ENCODE results near the gene MZB1. TPM values are rescaled to one million over a fixed set of nuclear protein-coding genes. Genes with fewer than 3 reads are reported as not detected.

MZB1 gene
- total RNA-seq, 1 donor from 2014 or later: 5.2 TPM

DNA sequence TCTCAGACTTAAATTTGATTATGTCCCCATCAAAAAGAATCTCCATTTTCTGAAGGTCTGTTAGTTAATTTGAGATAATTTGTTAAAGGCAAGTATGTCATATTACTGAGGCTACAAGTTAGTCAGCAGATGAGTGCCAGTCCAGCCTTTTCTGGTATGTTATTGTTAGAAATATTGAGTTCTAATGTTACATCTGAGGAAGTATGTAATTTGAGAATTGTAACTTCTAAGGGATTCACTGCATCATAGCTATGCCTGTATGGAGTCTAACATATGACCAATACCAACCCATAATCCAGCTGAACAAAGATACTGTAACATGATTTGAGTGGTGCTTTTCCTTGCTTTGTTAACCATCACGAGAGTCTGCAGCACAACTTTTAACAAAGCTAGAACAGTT is 20.5 kb downstream of the MZB1 start:
- no peak for ATAC-seq
- Histone ChIP-seq H3K4me3 (no peak overlapping the region), H3K4me1 (no peaks in the 10 kb centered on the region), H3K9me3 (no peaks in the 10 kb centered on the region), H3K27ac (no peak overlapping the region), H3K36me3 (peaks cover 82% of the 10 kb centered on the region), H3K27me3 (no peaks in the 10 kb centered on the region)
- TF ChIP-seq, protein P1, sequence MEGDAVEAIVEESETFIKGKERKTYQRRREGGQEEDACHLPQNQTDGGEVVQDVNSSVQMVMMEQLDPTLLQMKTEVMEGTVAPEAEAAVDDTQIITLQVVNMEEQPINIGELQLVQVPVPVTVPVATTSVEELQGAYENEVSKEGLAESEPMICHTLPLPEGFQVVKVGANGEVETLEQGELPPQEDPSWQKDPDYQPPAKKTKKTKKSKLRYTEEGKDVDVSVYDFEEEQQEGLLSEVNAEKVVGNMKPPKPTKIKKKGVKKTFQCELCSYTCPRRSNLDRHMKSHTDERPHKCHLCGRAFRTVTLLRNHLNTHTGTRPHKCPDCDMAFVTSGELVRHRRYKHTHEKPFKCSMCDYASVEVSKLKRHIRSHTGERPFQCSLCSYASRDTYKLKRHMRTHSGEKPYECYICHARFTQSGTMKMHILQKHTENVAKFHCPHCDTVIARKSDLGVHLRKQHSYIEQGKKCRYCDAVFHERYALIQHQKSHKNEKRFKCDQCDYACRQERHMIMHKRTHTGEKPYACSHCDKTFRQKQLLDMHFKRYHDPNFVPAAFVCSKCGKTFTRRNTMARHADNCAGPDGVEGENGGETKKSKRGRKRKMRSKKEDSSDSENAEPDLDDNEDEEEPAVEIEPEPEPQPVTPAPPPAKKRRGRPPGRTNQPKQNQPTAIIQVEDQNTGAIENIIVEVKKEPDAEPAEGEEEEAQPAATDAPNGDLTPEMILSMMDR (IDR thresholded peaks at IDR 0.05): no peak
- DNase-seq: no peak
- intact Hi-C loops (cut with DNase I): no loop called here

- Histone ChIP-seq H3K27ac (no peak overlapping the region), H3K9me3 (no peaks in the 10 kb centered on the region), H3K4me1 (no peaks in the 10 kb centered on the region), H3K27me3 (no peaks in the 10 kb centered on the region), H3K4me3 (no peak overlapping the region), H3K36me3 (peaks cover 87% of the 10 kb centered on the region)
- DNase-seq: no peak
- intact Hi-C loops (cut with DNase I): no loop called here
- ATAC-seq: no peak
- TF ChIP-seq, protein P1 (IDR thresholded peaks at IDR 0.05): no peak
Observed at GRCh38 chr5:139368613-139369012, 21.1 kb downstream of the MZB1 start.

GRCh38 chr5:139364466-139364865 is 25.2 kb downstream of the MZB1 start:
- DNase-seq (no peak), ATAC-seq (no peak)
- intact Hi-C loops (cut with DNase I): no loop called here
- peaks cover 61% of the 10 kb centered on the region for H3K36me3 ChIP-seq
- no peak overlapping the region for H3K4me3 ChIP-seq
- TF ChIP-seq, protein P1 (IDR thresholded peaks at IDR 0.05): no peak
- H3K27ac ChIP-seq: no peak overlapping the region
- H3K27me3 ChIP-seq: no peaks in the 10 kb centered on the region
- no peaks in the 10 kb centered on the region for H3K9me3 ChIP-seq
- H3K4me1 ChIP-seq: no peaks in the 10 kb centered on the region

- no peaks in the 10 kb centered on the region for H3K27me3 ChIP-seq
- H3K4me3 ChIP-seq: no peak overlapping the region
- TF ChIP-seq, protein P1 (IDR thresholded peaks at IDR 0.05): no peak
- DNase-seq (no peak), ATAC-seq (no peak)
- H3K9me3 ChIP-seq: no peaks in the 10 kb centered on the region
- no peaks in the 10 kb centered on the region for H3K4me1 ChIP-seq
- intact Hi-C loops (cut with DNase I): no loop called here
- peaks cover 56% of the 10 kb centered on the region for H3K36me3 ChIP-seq
- H3K27ac ChIP-seq: no peak overlapping the region
Observed at GRCh38 chr5:139363937-139364336, 25.8 kb downstream of the MZB1 start.

DNA sequence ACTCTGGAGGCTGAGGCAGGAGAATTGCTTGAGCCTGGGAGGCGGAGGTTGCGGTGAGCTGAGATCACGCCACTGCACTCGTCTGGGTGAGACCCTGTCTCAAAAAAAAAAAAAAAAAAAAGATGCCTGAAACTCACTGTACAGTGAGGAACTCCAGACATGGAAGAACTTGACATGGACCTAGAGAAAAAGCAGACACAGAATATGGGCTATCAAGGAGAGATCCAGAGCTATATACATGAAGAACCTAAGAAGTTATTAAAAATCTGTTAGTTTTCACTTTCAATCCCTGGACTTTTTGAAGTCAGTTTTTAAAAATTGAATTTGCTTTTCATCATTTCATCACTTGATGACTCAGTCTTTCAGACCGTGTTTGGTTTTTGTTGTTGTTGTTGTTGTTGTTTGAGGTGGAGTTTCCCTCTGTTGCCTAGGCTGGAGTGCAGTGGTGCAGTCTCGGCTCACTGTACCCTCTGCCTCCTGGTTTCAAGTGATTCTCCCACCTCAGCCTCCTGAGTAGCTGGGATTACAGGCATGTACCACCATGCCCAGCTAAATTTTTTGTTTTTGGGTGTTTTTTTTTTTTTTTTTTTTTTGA is 27.8 kb downstream of the MZB1 start:
- H3K4me1 ChIP-seq: no peaks in the 10 kb centered on the region
- peaks cover 45% of the 10 kb centered on the region for H3K36me3 ChIP-seq
- H3K4me3 ChIP-seq: no peak overlapping the region
- H3K27me3 ChIP-seq: no peaks in the 10 kb centered on the region
- DNase-seq (no peak), ATAC-seq (no peak)
- TF ChIP-seq, protein P1 (IDR thresholded peaks at IDR 0.05): no peak
- no peak overlapping the region for H3K27ac ChIP-seq
- no peaks in the 10 kb centered on the region for H3K9me3 ChIP-seq
- intact Hi-C loops (cut with DNase I): no loop called here

GRCh38 chr5:139360384-139360783 is 29.3 kb downstream of the MZB1 start:
- Histone ChIP-seq H3K27ac (no peak overlapping the region), H3K36me3 (peaks cover 30% of the 10 kb centered on the region), H3K4me1 (no peaks in the 10 kb centered on the region), H3K4me3 (no peak overlapping the region), H3K9me3 (no peaks in the 10 kb centered on the region), H3K27me3 (no peaks in the 10 kb centered on the region)
- ATAC-seq (no peak), DNase-seq (no peak)
- TF ChIP-seq, protein P1 (IDR thresholded peaks at IDR 0.05): no peak
- intact Hi-C loops (cut with DNase I): no loop called here
